Stimulated activated CD8-positive, alpha-beta memory T cell treated with anti-CD3 and anti-CD28 coated beads, Interleukin-12 subunit alpha, Interleukin-12 subunit beta, amount 100 ng/mL, for 4 hours (primary cell): ENCODE data around the gene TMPRSS6.

ENCODE experiments used
- DNase-seq: peaks from one replicate; pipeline ENCODE4 v3.0.0-alpha.2; 2020; ENCODE audit warnings: low read depth

Gene TMPRSS6

GRCh38 chr22:37065961-37066360 lies 43.6 kb downstream of the TMPRSS6 start:
- DNase-seq = no peak

- DNase-seq = no peak
These were observed 44.3 kb downstream of the TMPRSS6 start for GRCh38 chr22:37065180-37065579.

- no peak for DNase-seq
These were observed 45.0 kb downstream of the TMPRSS6 start for GRCh38 chr22:37064553-37064952.

DNA sequence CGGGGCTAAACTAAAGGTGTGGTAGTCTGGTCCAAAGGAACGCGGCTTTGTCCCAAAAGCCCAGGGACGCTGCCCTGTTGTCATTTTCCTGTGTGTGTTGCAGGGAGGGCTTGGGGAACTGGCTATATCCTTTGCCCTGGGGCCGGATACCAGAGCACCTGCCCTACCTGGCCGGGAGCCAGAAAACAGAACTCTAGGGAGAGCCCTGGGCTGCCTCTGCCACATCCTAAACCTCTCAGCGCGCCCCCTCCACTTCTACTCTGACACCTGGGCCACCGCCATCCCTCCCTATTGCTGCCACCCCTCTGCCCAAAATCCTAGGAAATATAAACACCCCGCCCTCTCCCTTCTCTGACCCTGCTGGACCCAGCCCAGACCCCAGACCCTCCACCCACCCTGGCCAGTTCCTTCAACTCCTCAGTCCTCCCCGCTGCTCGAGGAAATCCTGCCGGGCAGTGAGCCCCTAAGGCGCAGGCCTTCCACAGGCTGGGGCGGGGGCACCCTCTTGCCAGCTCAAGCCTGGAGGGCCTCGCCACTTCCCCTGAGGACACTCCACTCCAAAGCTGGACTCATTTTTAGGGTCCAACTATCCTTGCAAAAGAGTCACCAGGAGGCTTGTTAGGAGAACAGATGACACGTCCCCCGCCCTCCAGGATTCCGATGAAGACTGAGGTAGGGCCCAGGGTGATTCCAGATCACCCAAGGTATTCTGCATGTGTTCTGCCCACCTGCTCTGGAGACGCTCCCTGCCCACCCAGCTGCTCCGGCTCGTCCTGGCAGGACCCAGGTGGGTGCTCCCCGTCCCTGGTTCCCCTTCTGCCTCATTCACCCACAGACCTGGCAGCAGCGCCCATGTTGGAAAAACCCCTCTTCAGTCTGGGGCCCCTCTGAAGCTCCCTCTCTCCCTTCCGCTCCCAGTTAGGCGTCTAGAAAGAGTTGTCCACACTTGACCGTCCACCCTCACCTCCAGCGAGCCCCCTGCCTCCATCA lies 45.8 kb downstream of the TMPRSS6 start:
- DNase-seq = no peak

GRCh38 chr22:37062702-37063381 lies 46.7 kb downstream of the TMPRSS6 start:
- DNase-seq = no peak

DNA sequence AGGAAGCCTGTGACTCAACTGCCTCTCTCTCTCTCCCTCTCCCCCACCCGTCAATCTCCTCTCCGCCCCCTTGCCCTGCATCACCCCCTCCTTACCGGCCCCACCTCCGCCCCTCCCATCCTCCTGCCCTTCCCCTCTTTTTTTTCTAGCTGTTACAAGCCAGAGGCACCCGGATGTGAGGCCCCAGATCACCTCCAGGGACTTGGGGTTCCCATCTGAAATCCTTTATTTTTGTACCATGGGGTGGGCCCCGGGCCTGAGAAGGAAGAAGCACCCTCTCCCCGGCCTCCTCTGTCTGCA lies 47.2 kb downstream of the TMPRSS6 start:
- no peak for DNase-seq

- no peak for DNase-seq
These were observed 47.7 kb downstream of the TMPRSS6 start for GRCh38 chr22:37061611-37062375.

GRCh38 chr22:37060801-37061610 lies 48.5 kb downstream of the TMPRSS6 start:
- no peak for DNase-seq

DNA sequence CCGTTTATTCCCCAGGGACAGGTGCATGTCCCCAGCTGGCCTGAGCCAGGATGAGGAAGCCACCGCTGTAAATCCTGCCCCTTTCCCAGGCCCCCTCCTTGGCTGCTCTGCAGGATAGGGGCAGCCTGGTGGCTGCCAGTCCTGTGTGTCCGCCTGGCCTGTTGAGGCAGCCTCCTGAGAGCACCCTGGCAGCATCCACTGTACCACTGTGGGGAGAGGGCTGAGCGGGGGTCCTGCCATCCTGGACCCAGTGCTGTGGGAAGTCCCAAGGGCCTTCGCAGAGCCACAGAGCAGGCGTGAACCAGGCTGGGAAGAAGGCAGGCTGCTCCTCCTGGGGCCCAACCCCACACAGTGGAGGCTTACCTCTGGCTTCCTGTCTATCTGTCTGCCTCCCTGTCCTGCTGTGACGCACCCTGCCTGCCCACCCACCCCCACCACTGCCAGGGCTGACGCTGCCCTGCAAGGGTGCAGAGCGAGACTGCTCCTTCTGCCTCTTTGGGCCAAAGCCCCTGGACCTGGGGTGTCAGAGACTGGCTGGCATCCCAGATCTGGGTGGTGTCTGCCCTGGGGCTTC lies 49.5 kb downstream of the TMPRSS6 start:
- no peak for DNase-seq

GRCh38 chr22:37058917-37059701 lies 50.4 kb downstream of the TMPRSS6 start:
- no peak for DNase-seq

GRCh38 chr22:37057796-37058510 lies 51.6 kb downstream of the TMPRSS6 start:
- DNase-seq = no peak

DNA sequence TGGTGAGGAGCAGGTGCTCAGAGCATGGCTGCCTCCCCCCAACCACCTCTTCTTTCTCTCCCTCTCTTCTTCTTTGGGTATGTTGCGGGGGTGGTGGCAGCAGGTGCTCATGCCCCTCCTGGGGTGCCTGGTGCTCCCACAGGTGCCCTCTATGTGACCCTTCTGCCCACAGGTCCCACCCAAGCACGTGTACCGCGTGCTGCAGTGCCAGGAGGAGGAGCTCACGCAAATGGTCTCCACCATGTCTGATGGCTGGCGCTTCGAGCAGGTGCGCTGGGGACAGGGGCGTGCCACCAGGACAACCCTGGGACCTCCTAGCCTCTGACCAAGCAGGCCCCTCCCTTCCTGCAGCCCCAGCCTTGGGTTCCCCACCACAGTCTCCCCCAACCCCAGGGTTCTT lies 52.3 kb downstream of the TMPRSS6 start:
- DNase-seq = no peak

GRCh38 chr22:37056246-37056645 lies 53.3 kb downstream of the TMPRSS6 start:
- no peak for DNase-seq

GRCh38 chr22:37054600-37055365 lies 54.7 kb downstream of the TMPRSS6 start:
- no peak for DNase-seq

GRCh38 chr22:37054056-37054395 lies 55.5 kb downstream of the TMPRSS6 start:
- no peak for DNase-seq

DNA sequence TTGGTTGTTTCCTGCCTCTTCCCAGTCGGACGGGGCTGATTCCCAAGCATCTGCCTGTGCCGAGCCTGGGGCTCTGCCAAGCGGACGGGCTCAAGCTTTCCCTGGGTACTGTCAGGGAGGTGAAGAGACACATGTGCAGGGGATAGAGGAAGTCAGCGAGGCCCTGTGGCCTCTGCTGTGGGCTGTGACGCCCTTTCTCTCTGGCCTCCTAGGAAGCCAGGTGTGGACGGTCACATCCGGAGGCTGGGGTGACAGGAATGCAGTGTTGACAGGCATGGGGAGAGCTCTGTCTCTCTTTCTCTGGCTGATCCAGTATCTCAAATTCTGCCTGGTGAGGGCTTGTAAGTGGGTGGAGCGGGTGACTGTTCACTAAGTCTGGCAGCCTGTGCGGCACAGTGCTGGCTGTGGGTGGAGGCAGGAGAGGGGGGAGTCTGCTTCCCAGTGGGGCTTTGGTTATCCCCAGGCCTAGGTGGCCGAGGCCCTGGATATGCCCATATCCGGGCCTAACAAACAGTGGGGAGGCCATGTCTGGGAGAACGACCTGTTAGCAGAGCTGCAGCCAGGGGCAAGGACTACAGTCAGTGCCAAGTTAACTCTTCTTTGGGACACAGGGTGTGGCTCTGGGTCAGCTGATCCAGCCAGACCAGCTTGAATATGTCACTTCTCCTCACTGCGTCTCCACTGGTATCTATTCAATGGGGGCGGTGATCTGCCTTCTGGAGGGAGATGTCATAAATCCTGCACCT lies 56.0 kb downstream of the TMPRSS6 start:
- no peak for DNase-seq

- DNase-seq = no peak
These were observed 56.9 kb downstream of the TMPRSS6 start for GRCh38 chr22:37052386-37053309.
